22Rv1 (cell line): ENCODE measurements around the gene PRRX1.

Source experiments
- ZFX ChIP-seq: fragments of 450-650 bp; IDR thresholded peaks from 2 replicates; pipeline ENCODE4 v1.6.1; 2017; ENCODE audit warnings: antibody characterized with exemption, borderline replicate concordance
- TF ChIP-seq, protein P1 (sequence below): fragments of 450-650 bp; IDR thresholded peaks from 2 replicates; pipeline ENCODE4 v1.5.1; 2017; ENCODE audit warnings: mild to moderate bottlenecking

DNA sequence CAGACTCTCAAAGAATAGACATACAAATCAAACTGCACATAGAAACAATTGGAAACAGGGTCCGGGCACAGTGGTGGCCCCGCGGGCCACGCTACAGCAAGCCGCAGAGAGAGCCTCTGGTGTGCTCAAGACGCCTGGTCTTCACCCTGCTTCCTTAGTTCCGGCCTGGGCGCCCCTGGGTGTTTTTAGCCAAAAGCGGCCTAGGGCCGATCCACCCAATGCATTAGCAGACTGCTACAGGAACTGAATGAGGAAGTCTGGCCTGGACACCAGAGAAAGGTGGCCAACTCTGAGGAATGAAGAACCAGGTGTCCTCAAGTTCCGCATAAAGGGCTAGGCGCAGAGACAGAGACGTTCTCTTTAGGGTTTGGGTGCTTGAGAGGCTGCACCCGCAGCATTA, 1.7 kb downstream of the PRRX1 start:
- TF ChIP-seq, protein P1, sequence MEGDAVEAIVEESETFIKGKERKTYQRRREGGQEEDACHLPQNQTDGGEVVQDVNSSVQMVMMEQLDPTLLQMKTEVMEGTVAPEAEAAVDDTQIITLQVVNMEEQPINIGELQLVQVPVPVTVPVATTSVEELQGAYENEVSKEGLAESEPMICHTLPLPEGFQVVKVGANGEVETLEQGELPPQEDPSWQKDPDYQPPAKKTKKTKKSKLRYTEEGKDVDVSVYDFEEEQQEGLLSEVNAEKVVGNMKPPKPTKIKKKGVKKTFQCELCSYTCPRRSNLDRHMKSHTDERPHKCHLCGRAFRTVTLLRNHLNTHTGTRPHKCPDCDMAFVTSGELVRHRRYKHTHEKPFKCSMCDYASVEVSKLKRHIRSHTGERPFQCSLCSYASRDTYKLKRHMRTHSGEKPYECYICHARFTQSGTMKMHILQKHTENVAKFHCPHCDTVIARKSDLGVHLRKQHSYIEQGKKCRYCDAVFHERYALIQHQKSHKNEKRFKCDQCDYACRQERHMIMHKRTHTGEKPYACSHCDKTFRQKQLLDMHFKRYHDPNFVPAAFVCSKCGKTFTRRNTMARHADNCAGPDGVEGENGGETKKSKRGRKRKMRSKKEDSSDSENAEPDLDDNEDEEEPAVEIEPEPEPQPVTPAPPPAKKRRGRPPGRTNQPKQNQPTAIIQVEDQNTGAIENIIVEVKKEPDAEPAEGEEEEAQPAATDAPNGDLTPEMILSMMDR, result no peak
- no peak for TF ChIP-seq ZFX
